ENCODE results near the gene CCDC169. TPM values are rescaled to one million over a fixed set of nuclear protein-coding genes. Genes with fewer than 3 reads are reported as not detected.

The CCDC169 gene
- total and polyA plus RNA-seq, 2 of the 13 experiments (the other 11 are each of a cell fraction or from before 2014, with no cell fraction given): 0.25 to 0.33 TPM

GRCh38 chr13:36346222-36347083 is 48.8 kb upstream of the CCDC169 start, which contains the start of gene SPART (continued):
- TF ChIP-seq SRSF4 (IDR thresholded peaks at IDR 0.05; ENCODE audit: low read depth, low read length, poor library complexity, severe bottlenecking): no peak
- no peak for TF ChIP-seq EP300 (IDR thresholded peaks at IDR 0.05; ENCODE audit: low read depth in 2 of 2, low read length in 2 of 2)
- TF ChIP-seq EP300 (CRISPR knock-in tag; IDR thresholded peaks at IDR 0.05; ENCODE audit: borderline replicate concordance): no peak
- 0 out of 2 replicates have a peak, but pooled peaks have one; percentile 22 for TF ChIP-seq MED1 (CRISPR knock-in tag; IDR thresholded peaks at IDR 0.05)
- peak; percentile 95 for TF ChIP-seq CTCF (CRISPR knock-in tag; IDR thresholded peaks at IDR 0.05)
- 0 out of 2 replicates have a peak, but pooled peaks have one; percentile 20 for TF ChIP-seq GATAD1 (CRISPR knock-in tag; IDR thresholded peaks at IDR 0.05)
- peak; percentile 69 for TF ChIP-seq KDM2A (CRISPR knock-in tag; IDR thresholded peaks at IDR 0.05; ENCODE audit: borderline replicate concordance, low read depth)
- TF ChIP-seq RBFOX2 (IDR thresholded peaks at IDR 0.05; ENCODE audit: low read depth, low read length): peak; percentile 62; the same call in 1 of the 2 replicates
- peak; percentile 62 for TF ChIP-seq PHF8 (CRISPR knock-in tag; IDR thresholded peaks at IDR 0.05)
- TF ChIP-seq NCOA2 (CRISPR knock-in tag; IDR thresholded peaks at IDR 0.05): 0 out of 2 replicates have a peak, but pooled peaks have one; percentile 9
- 0 out of 2 replicates have a peak, but pooled peaks have one; percentile 37 for TF ChIP-seq KLF12 (CRISPR knock-in tag; IDR thresholded peaks at IDR 0.05; ENCODE audit: borderline replicate concordance)
- 0 out of 2 replicates have a peak, but pooled peaks have one; percentile 29 for TF ChIP-seq HNF1B (CRISPR knock-in tag; IDR thresholded peaks at IDR 0.05)
- TF ChIP-seq NONO (IDR thresholded peaks at IDR 0.05): no peak
- TF ChIP-seq NONO (CRISPR knock-in tag; conservative IDR thresholded peaks at IDR 0.05): peak; percentile 45; the same call in 1 of the 2 replicates
- TF ChIP-seq HMGXB4 (CRISPR knock-in tag; IDR thresholded peaks at IDR 0.05; ENCODE audit: borderline replicate concordance in 1 of 2, low read depth in 1 of 2): peak; percentile 49 to 71; a peak in 2 of 4 replicates
- peak; percentile 77 for TF ChIP-seq STAG1 (CRISPR knock-in tag; IDR thresholded peaks at IDR 0.05)
- peak; percentile 22; the same call in 1 of the 2 replicates for TF ChIP-seq POLR2AphosphoS5 (IDR thresholded peaks at IDR 0.05; ENCODE audit: low read depth, low read length)
